Measurements from ENCODE around the gene NAV1.
A peak's percentile ranks its signal among the peaks of the same experiment; 100 is the strongest.
"Not testable (repeated sequence)": the region's sequence is repeated elsewhere in the genome, so short reads cannot be mapped to it uniquely, and the experiment has no call there.

Gene NAV1

GRCh38 chr1:201549522-201549921 is 10.6 kb downstream of the NAV1 start:
- not testable (repeated sequence) for DNase-seq

- no peak for DNase-seq
Observed at GRCh38 chr1:201551096-201551495, 12.2 kb downstream of the NAV1 start.

GRCh38 chr1:201551877-201552731 is 13.2 kb downstream of the NAV1 start:
- DNase-seq = no peak

- DNase-seq = no peak
Observed at GRCh38 chr1:201552941-201553351, 14.0 kb downstream of the NAV1 start.

- no peak for DNase-seq
Observed at GRCh38 chr1:201553496-201554189, 14.7 kb downstream of the NAV1 start.

- DNase-seq = no peak
Observed at GRCh38 chr1:201554190-201554600, 15.3 kb downstream of the NAV1 start.

GRCh38 chr1:201554789-201555592 is 16.1 kb downstream of the NAV1 start:
- no peak for DNase-seq

- DNase-seq = no peak
Observed at GRCh38 chr1:201555593-201555945, 16.6 kb downstream of the NAV1 start.

GRCh38 chr1:201556841-201557571 is 18.1 kb downstream of the NAV1 start:
- DNase-seq = no peak

GRCh38 chr1:201557572-201557958 is 18.6 kb downstream of the NAV1 start:
- DNase-seq = no peak

GRCh38 chr1:201559679-201560162 is 20.8 kb downstream of the NAV1 start:
- peak; percentile 43 for DNase-seq

GRCh38 chr1:201560328-201561194 is 21.6 kb downstream of the NAV1 start:
- no peak for DNase-seq

- DNase-seq = no peak
Observed at GRCh38 chr1:201561195-201561564, 22.3 kb downstream of the NAV1 start.

GRCh38 chr1:201561601-201562000 is 22.7 kb downstream of the NAV1 start:
- DNase-seq = no peak

- DNase-seq = no peak
Observed at GRCh38 chr1:201562257-201562656, 23.3 kb downstream of the NAV1 start.

GRCh38 chr1:201562659-201563405 is 23.9 kb downstream of the NAV1 start:
- DNase-seq = no peak

- no peak for DNase-seq
Observed at GRCh38 chr1:201563406-201563780, 24.5 kb downstream of the NAV1 start.

- no peak for DNase-seq
Observed at GRCh38 chr1:201563941-201564340, 25.0 kb downstream of the NAV1 start.

GRCh38 chr1:201565024-201565730 is 26.2 kb downstream of the NAV1 start:
- DNase-seq = no peak
